GM21825 (cell line): ENCODE results near the gene GABRA6.
"Not testable (repeated sequence)": the region's sequence is repeated elsewhere in the genome, so short reads cannot be mapped to it uniquely, and the experiment has no call there.

Experiments
- ATAC-seq: cut with Tn5 transposase; IDR thresholded peaks from one replicate; pipeline ENCODE4 v1.9.1; 2021; ENCODE audit warnings: mild to moderate bottlenecking, moderate library complexity; ENCODE audit not compliant: unreplicated experiment

GABRA6 gene

GRCh38 chr5:161685461-161685860 lies at the start of gene GABRA6:
TSS of gene GABRA6 (plus strand) at chr5:161685721. CDS start at chr5:161685990, 269 bp downstream.
- no peak for ATAC-seq

DNA sequence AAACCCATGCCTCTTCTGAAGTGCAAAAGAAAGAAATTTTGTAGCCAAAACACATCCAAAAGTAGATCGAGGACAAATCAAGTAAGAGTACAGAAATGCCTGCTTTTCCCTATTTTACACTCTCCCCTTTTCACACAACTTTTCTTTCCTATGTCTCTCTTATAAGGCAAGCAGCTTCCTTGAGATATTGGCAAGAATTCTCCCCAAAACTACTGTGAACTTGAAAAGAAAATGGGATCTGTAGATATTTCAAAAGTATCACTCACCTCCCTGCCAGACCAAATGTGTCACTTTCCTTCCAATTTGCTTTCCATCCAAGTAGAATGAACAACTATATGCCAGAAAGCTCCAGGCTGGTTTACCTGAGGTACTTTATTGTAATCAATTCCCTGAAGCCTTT lies 47.9 kb upstream of the GABRA6 start:
- no peak for ATAC-seq

DNA sequence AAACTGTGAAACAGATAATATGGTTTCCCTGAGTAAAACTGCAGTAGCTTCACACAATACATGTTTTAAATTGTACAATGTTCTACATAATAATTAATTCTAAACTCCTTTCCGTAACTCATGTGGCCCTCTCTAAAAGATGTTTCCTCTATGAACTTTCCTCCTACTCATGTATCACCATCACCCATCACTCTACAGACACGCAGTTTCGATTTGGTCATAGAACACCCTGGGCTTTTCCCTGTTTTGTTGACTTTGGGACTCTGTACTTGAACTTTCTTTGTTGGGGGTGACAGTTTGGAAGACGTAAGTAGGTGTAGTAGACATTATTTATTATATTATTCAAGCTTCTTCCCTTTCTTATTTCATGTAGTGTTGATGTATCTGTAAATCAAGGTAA lies 44.1 kb upstream of the GABRA6 start:
- no peak for ATAC-seq

DNA sequence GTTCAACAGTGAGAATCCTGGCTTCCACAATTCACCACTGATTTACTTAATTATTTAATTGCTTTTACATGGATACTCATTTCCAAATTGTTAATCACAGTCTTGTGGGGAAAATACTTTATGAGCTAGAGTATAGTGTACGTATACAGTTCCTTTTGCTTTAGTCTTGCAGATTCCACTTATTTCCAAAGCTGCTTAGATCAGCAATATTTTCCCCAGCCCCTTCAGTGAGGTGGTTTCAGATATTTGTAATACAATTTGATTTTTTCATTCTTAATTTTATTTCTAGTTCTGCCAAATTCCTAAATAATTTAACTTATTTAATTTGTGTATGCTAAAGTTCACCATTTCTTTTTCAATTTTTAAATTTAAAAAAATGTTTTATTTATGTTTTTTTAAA lies 40.3 kb upstream of the GABRA6 start:
- ATAC-seq: no peak

DNA sequence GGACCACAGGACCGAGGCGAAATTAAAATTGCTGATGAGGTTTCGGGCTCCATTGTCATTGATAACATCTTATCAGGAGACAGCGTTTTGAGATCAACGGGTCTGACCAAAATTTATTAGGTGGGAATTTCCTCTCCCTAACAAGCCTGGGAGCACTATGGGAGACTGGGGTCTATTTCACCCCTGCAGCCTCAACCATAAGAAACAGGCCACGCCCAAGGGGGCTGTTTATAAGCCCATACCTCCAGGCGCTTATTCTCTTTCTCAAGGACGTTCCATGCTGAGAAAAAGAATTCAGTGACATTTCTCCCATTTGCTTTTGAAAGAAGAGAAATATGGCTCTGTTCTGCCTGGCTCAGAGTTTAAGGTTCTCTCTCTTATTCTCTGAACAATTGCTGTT lies 33.6 kb upstream of the GABRA6 start:
- ATAC-seq: not testable (repeated sequence)

DNA sequence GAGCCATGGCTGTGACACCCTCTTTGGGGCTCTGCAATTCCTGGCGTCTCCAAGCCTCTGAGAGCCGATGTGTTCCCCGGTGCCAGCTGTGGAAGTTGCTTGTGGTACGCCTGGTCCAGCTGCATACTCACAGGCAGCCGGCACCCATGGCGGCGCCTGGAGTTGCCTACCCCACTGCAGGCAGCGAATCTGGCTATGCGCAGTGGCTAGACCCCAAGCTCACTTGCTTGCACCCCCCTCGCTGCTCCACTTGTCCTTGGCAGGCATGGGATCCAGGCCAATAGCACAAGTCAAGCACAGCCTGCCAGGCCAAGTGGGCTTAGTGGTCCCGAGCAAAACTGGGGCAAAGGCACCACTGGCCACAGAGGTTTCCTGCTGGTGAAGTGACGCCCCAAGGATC lies 24.7 kb upstream of the GABRA6 start:
- ATAC-seq: no peak

DNA sequence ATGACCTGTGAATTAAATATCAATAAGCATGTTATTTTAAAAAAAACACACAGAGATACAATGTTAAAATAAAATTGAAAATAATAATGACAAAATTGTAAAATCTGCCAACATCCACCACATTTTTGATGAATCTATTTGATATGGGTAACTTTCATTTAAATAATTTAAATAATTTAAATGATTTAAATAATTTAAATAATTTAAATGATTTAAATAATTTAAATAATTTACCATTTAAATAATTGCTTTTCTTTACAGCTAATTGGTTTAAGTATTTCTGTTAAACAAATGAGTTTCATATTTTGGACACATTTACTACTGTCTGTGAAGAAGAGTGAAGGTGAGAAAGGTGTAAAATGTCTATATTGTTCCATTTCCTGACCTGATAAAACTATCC lies 22.1 kb upstream of the GABRA6 start:
- ATAC-seq: no peak

DNA sequence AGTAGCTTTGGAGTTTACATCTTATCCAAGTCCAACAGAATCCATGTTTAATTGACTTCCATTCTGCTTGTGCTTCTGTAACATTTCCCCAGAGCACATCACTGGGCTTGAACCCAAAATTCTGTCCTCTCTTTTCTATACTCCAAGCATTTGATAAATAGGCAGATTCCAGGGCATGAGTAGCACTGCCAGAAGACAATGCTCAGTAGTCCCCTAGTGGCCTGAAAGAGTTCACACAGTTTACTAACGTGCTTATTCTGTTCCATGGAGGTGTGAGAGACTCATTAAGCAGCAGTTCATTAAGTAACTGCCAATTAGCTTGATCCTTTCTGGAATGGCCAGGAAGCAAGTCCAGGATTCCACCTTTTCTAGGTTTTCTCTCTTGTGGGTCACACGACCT lies 9.4 kb upstream of the GABRA6 start:
- ATAC-seq: peak; percentile 77

GRCh38 chr5:161686149-161686548 lies 628 bp downstream of the GABRA6 start:
- ATAC-seq: no peak

DNA sequence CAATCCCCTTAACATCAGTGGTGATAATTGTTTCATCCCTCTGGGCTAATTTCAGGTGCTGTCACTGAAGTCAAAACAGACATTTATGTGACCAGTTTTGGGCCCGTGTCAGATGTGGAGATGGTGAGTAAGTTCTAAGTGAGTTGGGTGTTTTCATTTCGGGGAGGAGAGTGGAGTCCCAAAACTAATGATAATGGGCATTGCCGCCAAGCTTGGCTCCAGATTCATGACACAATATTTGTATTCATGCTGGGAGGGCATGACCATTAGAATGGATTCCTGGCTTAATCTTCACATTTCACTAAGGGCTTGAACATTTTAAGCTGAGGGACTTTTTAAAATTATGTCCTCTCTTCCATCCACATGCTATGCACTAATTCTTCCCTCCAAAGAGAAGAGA lies 1.4 kb downstream of the GABRA6 start:
- ATAC-seq: no peak

DNA sequence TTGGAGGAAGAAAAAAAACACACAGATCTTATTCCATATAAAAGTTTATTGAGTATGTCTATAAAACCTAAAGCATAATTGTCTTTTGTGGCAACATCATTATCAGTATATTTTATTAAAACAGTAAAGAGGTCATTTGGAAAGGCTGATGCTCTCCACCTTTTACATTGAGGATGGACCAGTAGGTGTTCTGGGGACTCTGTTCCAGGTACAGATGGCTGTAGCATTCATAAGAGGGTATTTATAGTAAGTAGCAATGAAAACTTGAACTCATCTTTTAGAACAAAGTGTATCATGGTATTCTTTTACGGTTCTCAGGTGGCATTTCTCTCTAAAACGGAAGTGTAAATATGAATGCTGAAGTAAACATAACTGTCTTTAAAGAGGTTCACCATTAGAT lies 1.8 kb downstream of the GABRA6 start:
- ATAC-seq: no peak

DNA sequence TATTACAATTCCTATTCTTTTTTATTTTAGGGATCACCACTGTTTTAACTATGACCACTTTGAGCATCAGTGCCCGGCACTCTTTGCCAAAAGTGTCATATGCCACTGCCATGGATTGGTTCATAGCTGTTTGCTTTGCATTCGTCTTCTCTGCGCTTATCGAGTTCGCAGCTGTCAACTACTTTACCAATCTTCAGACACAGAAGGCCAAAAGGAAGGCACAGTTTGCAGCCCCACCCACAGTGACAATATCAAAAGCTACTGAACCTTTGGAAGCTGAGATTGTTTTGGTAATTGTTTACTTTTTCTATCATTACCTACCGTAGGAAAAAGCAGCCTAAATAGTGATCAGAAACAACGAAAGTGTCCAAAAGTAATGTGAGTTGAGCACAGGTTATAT lies 6.4 kb downstream of the GABRA6 start:
- ATAC-seq: no peak

DNA sequence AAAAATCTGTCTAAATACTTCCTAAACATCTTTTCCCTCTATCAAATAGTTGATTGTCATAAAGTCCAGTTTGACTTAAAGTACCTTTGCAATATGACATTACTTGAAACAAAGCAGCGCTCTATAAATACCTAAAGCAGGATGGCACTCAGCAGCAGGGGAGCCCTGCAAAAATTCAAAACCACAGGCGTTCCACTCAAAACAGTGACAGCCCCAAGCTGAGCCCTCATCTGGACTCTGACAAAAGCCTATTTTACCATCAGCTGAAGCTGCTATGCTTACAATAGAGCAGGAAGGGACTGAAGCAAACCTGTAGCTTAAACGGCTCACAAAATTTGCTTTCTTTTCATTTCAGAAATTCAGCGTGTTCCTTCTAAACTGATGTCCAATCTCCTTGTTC lies 11.5 kb downstream of the GABRA6 start:
- no peak for ATAC-seq

DNA sequence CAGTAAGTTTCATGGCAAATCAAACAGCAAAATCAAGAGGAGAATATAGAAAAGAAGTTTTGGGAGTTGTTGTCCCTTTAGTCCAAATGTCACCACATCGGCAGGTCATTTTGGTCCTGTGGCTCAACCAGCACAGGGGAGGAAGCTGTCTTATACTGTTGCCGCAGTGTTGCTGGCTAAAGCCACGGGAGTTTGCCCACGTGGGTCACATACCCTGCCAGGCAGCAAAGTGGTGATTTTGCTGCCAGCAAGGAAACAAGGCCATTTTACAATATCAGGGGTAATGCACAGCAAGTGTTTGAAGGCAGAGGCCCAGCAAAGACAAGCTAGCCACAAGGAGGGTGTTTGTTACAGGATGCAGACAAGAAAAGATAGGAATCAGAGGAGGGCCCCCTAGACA lies 14.5 kb downstream of the GABRA6 start:
- no peak for ATAC-seq

DNA sequence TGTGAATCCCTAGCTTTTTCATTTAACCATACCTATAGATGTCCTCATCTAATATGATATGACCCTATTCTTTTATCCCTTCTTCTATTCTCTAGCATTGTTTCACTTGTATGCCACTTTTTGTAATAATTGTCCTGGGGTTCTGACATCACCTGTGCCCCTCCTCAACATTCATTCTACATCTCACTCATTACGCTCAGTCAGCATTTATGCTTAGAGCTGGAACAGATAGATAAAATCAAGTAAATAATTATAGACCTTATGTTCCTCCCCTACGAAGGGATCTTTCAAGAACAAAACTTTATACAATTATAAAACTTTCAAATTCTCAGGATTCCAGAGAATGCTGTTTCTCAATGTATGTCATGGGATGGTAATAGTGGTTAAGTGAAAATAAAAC lies 18.0 kb downstream of the GABRA6 start:
- no peak for ATAC-seq

DNA sequence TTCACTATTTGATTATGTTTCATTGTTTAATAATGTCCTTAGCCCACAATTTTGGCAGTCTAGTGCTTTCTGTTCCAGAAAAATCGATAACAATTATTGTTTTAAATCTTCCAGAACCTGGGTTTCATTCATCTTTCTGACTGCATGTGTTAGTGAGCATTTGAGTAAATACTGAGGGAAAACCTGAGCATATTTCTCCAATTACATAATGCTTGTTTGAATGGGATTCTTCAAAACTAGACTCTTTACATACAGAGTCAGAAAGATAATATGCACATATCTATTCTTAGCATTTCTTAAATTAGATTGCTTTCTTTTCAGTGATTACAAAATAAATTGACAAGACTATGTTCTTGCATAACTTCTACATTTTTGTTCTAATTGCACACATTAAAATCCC lies 21.9 kb downstream of the GABRA6 start:
- no peak for ATAC-seq

DNA sequence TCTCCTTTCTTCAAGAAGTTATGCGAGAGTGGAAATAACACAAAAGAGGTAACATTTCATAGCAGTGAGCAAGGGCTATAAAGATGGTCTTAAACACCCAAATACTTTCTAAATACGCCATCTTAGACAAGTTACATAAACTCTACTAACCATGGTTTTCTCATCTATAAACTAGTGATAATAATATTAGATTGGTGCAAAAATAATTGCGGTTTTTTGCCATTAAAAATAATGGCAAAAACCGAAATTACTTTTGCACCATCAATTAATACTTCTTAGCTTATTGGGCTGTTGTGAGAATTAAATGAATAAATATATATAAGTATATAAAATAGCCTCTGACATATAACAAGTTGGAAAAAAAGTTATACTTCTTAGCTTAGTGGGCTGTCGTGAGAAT lies 23.7 kb downstream of the GABRA6 start:
- no peak for ATAC-seq

- no peak for ATAC-seq
Observed at GRCh38 chr5:161713042-161713441, 27.5 kb downstream of the GABRA6 start.

- ATAC-seq: no peak
Observed at GRCh38 chr5:161719157-161719556, 33.6 kb downstream of the GABRA6 start.

- ATAC-seq: no peak
Observed at GRCh38 chr5:161720460-161720859, 34.9 kb downstream of the GABRA6 start.

GRCh38 chr5:161734741-161735140 lies 49.2 kb downstream of the GABRA6 start:
- ATAC-seq: no peak

DNA sequence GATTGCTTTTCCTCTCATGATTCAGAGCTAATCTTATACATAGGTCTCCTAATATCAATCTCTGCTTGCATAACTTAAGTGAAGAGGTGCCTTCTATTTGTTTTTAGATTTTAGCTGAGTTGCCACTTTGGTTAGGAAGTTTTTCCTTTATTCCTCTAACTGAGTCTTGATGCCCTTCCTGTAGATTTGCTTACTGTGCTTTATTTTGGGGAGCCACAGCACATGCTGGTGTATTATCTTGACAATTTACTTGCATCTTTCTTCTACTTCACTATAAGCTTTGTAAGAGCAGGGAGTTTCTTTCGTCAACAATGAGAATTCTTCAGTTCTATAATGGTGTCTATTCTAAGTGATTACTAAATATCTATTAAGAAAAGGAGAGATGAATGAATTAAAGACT lies 54.9 kb downstream of the GABRA6 start:
- ATAC-seq: no peak

DNA sequence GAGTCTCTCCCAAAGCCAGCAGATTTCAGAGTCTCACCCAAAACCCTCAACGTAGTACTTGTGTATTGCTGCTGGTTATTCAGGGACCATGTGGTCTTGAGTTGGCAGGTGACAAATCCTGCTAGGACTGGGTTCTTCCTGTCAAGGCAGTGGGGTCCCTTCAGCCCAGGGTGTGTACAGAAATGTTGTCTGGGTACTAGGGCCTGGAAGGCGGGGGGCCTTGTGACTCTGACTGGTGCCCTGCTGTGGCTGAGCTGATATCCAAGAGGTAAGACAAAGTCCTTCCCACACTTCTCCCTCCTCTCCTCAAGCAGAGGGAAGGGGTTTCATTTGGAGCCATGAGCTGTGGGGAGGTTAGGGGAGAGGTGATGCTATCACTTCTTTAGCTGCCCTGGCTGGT lies 58.8 kb downstream of the GABRA6 start:
- no peak for ATAC-seq

- ATAC-seq: no peak
Observed at GRCh38 chr5:161745392-161745791, 59.9 kb downstream of the GABRA6 start.
